HPDE6-E6E7 (cell line): ENCODE measurements around the gene ASXL2.

Experiments
- DNase-seq: peaks from one replicate; pipeline ENCODE4 v3.0.0; 2011; ENCODE audit warnings: missing footprints; ENCODE audit errors: extremely low spot score

ASXL2 gene

DNA sequence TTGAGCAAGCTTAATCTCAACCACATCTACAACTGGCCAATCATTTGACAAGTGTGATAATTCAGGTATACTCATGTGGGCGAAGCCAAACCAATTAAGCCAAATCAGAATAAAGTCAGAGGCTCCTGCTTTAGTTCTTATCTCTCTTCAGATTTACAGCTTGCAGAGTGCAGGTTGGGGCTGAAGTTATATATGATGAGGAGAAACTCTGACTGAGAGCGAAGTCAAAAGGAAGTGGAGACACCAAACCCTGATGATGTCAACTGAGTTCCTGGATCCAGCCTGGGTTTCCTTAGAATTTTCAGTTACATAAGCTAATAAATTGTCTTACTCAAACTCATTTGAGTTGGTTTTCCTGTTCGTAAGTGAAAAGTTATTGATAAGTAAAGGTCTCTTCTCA lies 73.9 kb downstream of the ASXL2 start:
- no peak for DNase-seq

DNA sequence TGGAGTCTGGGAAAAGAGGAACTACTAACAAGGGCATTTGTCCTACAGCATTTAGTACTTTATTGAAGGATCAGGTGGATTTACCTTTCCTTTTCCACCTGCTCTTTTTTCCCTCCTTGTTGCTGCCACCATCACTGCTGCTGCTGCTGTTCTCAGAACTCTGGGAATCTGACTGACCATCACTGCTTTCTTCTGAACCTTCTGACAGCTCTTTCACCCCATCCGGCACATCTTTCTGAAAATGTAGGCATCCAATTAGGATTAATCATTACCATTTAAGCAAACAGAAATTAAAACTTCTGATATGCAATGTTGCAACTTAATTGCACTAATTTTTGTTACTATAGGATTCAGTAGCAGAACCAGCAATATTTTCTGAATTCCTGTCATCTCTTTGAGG lies 79.0 kb downstream of the ASXL2 start:
- no peak for DNase-seq

DNA sequence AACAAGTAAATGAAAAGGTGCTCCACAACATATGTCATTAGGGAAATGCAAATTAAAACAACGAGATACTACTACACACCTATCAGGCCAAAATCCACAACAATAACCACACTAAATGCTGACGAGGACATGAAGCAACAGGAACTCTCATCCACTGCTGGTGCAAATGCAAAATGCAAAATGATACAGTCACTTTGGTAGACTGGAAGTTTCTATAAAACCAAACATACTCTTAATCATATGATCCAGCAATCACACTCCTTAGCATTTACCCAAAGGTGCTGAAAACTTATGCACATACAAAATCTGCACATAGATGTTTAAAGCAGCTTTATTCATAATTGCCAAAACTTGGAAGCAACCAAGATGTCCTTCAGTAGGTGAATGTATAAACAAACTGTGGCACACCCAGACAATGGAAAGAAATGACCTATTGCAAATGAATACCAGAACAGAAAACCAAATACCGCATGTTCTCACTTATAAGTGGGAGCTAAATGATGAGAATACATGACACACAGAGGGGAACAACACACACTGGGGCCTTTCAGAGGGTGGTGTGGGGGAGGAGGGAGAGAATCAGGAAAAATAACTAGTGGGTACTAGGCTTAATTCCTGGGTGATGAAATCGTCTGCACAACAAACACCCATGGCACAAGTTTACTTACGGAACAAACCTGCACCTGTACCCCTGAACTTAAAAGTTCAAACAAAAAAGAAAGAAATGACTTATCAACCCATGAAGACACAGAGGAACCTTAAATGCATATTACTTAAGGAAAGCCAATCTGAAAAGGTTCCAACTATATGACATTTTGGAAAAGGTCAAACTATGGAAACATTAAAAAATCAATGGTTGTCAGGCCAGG lies 80.4 kb downstream of the ASXL2 start:
- no peak for DNase-seq

DNA sequence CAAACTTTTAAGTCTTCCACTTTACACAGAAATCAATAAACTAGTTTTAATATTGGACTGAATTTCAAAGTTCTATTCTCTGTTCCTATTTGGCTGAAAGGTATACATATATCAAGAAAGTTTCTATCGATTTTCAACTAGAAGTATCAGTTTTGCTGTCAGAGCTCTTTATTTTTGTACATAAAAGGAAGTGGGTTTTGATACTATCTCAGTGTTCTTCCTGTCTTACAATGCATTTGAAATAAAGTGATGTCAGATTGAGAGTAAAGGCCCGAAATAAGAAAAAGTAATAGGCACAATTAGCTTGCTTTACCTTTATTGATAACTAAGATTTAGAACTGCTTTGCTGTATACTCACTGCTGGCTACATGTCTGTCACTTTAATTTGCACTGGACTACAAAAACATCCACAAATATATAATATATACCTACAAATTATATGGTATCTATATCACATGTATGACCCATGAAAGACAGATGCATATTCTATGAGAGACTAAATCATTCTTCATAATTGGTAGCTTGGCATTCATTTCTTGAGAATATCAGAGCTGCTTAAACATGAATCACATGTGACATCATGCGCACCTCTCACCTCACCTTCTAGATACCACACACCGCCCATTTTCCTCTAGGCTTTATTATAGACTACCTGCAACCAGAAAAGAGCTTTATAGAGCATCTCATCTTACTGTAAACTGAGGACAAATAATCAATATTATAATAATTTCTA lies 83.6 kb downstream of the ASXL2 start:
- no peak for DNase-seq

DNA sequence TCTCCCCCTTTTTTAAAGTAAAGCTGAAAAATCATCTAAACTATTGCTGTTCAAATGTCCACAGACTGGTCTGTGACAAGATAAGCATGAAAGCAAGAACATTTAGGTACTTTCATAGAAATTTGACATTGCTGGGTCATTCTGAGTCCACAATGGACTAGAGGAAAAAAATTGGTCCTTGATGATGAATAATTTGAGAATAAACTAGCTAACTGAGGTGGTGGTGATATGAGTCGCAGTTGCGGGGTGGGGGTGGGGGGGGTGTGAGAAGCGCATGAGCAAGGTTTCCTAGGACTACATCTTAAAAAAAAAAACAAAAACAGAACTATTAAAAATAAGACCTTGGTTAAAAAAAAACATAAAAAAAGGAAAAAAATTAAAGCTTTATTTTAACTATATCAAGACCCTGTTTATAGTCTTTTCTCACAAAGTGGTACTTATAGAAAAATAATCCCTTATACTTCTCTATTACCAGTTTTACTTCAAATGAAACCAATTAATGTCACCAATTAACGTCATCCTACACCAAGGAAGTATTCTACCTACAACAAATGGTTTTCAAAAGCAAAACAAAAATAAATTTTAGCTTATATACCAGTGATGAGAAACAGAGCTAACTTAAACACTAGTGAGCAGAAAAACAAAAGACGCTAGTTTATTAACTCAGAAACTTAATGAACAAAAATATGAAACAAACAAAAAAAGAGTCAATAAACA lies 88.1 kb downstream of the ASXL2 start:
- no peak for DNase-seq

DNA sequence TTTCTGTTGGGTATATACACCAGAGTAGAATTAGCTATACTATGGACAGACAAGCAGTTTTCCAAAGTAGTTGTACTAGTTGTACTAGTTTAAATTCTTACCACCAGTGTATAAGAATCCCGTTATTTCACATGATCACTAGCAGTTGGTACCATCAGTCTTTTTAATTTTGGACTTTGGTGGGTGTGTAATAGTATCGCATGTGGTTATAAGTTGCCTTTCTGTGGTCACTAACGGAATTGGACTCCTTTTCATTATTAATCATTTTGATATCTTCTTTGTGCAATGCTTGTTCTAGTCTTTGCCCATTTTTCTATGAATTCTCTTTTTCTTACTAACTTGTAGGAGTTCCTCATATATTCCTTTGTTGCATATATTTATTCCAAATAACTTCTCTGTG lies 89.8 kb downstream of the ASXL2 start:
- DNase-seq, result no peak

DNA sequence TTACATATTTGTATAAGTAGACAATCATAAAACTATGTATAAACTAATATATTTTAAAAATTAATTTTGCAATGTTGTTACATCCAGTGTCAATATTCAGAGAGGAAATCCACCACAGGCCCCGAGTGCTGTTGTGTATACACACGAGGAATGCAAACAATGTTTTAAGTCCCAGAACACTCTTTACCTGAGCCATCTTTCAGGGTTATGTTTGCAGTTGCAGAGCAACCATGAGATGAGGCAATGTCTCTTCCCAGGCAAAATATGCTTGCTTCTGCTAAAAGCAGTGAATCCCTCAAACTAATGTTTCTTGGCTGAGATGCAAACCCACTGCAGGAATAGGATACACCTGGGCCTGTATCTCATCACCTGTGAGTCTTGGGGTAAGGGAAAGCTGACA lies 91.3 kb downstream of the ASXL2 start:
- DNase-seq, result no peak

- DNase-seq, result no peak
Measured at GRCh38 chr2:25784404-25784803, 93.9 kb downstream of the ASXL2 start.

- no peak for DNase-seq
Measured at GRCh38 chr2:25777077-25777476, 101.2 kb downstream of the ASXL2 start.

GRCh38 chr2:25772078-25772477 lies 106.2 kb downstream of the ASXL2 start:
- DNase-seq, result no peak

DNA sequence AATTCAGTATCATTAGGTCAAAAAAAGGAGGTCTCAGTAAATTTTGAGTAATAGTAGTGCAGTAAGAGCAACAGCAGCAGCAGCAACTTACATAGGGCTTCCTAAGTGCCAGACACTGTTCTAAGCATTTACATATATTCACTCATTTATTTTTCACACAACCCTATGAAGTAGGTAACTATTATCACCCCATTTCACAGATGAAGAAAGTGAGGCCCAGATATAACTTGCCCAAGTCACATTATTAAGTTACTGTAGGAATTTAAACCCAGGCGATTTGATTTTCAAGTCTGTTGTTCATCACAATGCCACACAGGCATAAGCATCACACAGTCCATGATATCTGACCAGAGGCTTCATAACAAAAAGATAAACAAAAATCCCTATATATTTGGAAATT lies 114.7 kb downstream of the ASXL2 start:
- no peak for DNase-seq

DNA sequence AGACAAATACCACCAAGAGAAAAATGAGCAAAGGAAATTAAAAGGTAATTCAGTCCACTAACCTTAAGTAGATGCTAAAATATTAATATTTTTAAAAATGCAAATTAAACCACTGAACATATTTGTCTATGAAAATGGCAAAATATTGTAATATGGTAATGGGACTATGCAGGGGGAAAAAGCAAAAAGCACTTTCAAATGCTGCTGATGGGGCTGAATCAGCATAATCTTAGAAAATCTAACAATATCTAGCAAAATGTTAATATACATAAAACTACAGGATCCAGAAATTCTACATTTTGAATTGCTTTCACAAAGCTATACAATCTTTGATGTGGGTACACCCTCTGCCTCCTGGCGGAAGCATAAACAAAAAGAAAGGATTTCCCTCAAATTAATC lies 118.0 kb downstream of the ASXL2 start:
- DNase-seq, result no peak

DNA sequence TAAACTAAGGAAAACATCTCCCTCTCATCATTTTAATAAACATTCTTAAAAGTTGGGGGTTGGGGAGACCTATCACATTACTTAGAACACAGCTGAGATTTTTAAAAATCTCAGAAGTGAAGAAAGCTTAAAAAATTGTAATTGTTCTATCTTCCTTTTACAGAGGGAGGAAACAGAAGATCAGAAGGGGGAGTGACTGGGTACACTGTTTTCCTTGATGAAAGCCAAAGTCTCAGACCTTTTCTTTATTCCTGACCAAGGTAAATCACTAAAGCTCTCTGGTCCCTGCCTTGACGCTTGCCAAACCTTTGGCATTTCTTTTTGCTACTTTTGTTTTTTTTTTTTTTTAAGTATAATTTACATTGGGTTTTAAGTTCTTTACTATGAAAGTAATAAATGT lies 119.9 kb downstream of the ASXL2 start:
- no peak for DNase-seq

- DNase-seq, result no peak
Measured at GRCh38 chr2:25757906-25758305, 120.4 kb downstream of the ASXL2 start.

GRCh38 chr2:25756536-25756935 lies 121.8 kb downstream of the ASXL2 start:
- DNase-seq, result no peak

DNA sequence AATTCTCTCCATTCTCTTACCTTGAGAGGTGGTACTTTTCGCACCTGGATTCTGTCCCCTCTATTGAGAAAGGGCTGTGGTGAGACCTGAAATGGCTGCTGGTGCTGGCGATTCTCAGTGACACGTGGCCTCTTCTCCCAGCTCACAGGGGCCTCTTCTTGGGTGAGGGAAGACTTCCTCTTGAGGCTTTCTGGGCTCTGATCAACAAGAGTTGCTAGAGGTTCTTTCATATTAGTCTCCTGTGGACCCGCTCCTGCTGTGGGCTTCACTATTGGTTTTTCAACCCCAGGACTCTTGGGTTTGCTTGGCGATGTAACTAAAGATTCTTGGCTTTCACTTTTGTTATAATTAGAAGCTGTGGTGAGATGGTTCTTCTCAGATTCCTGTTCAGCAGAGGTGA lies 128.6 kb downstream of the ASXL2 start:
- no peak for DNase-seq

DNA sequence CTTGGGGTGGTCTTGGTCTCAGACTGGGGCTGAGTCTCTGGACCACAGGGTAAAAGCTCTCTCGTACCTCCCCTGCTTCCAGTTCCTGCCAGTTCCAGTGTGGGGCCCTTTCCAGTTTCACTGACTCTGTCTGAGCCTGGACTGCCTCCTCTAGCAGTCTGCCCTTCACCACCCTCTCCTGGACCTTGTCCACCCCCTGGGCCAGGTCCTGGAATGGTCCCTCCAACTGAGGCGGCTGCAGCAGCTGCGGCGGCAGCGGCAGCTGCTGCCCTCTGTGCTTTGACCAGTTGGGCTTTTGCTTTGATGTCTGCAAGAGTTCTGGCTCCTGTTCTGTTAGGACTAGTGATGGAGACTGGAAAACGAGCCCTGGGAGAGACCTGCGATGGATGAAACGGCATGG lies 134.2 kb downstream of the ASXL2 start:
- no peak for DNase-seq

DNA sequence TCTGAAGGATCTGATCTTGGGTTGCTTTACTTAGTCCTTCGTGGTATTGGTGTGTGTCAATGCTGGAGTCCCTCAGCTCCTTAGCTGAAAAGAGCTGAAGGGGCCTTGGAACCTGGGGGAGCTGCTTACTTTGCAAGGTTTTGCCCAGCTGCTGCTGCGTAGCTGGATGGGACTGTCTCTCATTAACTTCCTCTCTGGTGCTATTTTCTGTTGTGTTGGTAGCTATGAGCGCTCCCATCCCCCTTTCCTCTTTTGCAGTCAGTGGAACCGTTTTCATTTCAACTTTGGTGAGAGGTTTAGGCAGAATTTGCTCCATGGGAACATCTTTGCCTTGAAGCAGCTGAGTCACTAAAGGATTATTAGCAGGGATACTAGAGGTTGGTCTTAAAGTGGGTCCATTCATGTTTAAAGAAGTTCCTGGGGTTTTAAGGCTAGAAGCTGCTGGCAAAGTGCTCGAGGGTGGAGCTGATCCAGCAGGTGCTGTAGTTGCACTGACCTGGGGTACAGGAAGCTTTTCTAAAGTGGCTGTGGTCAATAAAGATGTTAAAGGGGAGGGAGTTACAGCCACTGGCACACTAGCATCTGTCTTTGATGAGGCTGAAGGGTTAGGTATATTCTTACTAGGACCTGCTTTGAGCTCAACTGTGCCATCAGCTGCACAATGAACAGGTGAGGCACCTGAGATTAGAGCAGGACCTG lies 135.0 kb downstream of the ASXL2 start:
- DNase-seq, result no peak

DNA sequence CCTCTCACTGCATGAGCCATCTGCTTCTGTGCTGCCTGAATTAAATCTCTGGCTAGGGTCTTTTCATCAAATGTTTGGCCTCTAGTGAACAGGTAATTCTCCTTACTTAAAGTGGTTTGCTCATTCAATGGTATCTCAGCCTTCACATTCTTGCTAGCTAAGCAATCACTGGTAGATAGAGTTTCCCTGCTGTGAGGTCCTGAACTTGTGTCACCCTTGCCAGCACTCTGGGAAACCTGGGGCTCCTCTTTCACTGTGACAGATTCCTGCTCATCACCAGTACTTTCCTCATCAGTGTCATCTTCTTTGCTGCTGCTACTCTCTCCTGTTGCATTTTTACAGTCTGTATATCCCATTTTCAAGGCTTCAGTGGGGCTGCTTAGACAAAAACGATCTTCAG lies 135.8 kb downstream of the ASXL2 start:
- no peak for DNase-seq

GRCh38 chr2:25740810-25741381 lies 137.4 kb downstream of the ASXL2 start:
- no peak for DNase-seq
